Stimulated activated CD4-positive, alpha-beta T cell treated with anti-CD3 and anti-CD28 coated beads, Interleukin-12 subunit alpha, Interleukin-12 subunit beta, amount 100 ng/mL, for 4 hours (primary cell): ENCODE results near the gene FARS2.

Source experiments
- DNase-seq: peaks from one replicate; pipeline ENCODE4 v3.0.0-alpha.2; 2020

The FARS2 gene

GRCh38 chr6:5707281-5708045 is 446.1 kb downstream of the FARS2 start:
- DNase-seq, result no peak

- DNase-seq, result no peak
Observed at GRCh38 chr6:5710516-5710915, 449.2 kb downstream of the FARS2 start.

GRCh38 chr6:5710936-5711335 is 449.6 kb downstream of the FARS2 start:
- no peak for DNase-seq

GRCh38 chr6:5712349-5713215 is 451.3 kb downstream of the FARS2 start:
- no peak for DNase-seq

GRCh38 chr6:5713519-5713918 is 452.2 kb downstream of the FARS2 start:
- no peak for DNase-seq

GRCh38 chr6:5718231-5718947 is 457.1 kb downstream of the FARS2 start:
- DNase-seq, result no peak

- DNase-seq, result no peak
Observed at GRCh38 chr6:5723841-5724691, 462.8 kb downstream of the FARS2 start.

GRCh38 chr6:5724911-5725310 is 463.6 kb downstream of the FARS2 start:
- no peak for DNase-seq

- DNase-seq, result no peak
Observed at GRCh38 chr6:5726976-5727718, 465.8 kb downstream of the FARS2 start.

- no peak for DNase-seq
Observed at GRCh38 chr6:5728351-5729079, 467.2 kb downstream of the FARS2 start.

GRCh38 chr6:5729080-5729434 is 467.7 kb downstream of the FARS2 start:
- DNase-seq, result no peak

- no peak for DNase-seq
Observed at GRCh38 chr6:5729813-5730517, 468.7 kb downstream of the FARS2 start.

- DNase-seq, result no peak
Observed at GRCh38 chr6:5730585-5731263, 469.4 kb downstream of the FARS2 start.

- DNase-seq, result no peak
Observed at GRCh38 chr6:5731435-5731834, 470.1 kb downstream of the FARS2 start.

- no peak for DNase-seq
Observed at GRCh38 chr6:5732496-5732895, 471.2 kb downstream of the FARS2 start.

GRCh38 chr6:5736016-5736738 is 474.9 kb downstream of the FARS2 start:
- no peak for DNase-seq

GRCh38 chr6:5737460-5737859 is 476.1 kb downstream of the FARS2 start:
- no peak for DNase-seq

- no peak for DNase-seq
Observed at GRCh38 chr6:5738211-5738610, 476.9 kb downstream of the FARS2 start.

- DNase-seq, result no peak
Observed at GRCh38 chr6:5744497-5744896, 483.2 kb downstream of the FARS2 start.
